Activated CD4-positive, alpha-beta T cell treated with anti-CD3 and anti-CD28 coated beads for 36 hours (primary cell): ENCODE data around the gene TANK. TPM values are rescaled to one million over a fixed set of nuclear protein-coding genes. Genes with fewer than 3 reads are reported as not detected.
"Not testable (repeated sequence)": the region's sequence is repeated elsewhere in the genome, so short reads cannot be mapped to it uniquely, and the experiment has no call there.

Experiments
- ATAC-seq: fragments of 200-7000 bp; cut with Tn5 transposase; one replicate; pipeline ENCODE4 v1.10.0; 2021; ENCODE audit warnings: mild to moderate bottlenecking, moderate library complexity
- CTCF ChIA-PET: fragments of 350-600 bp; sonication (Branson Sonifier 250); formaldehyde crosslinking; loops from one replicate; lab custom pipeline; 2021; ENCODE audit warnings: antibody characterized with exemption; lab: Charles Lee
- POLR2A ChIA-PET: fragments of 350-600 bp; sonication (Branson Sonifier 250); formaldehyde crosslinking; loops from one replicate; lab custom pipeline; 2021; ENCODE audit warnings: antibody characterized with exemption, inconsistent platforms; lab: Charles Lee
- DNase-seq: peaks from one replicate; pipeline ENCODE4 v3.0.0-alpha.2; 2020
- H3K27ac Mint-ChIP-seq: one replicate; pipeline ENCODE4 v1.8.0; 2021; ENCODE audit warnings: mixed read lengths
- H3K27me3 Mint-ChIP-seq: one replicate; pipeline ENCODE4 v1.8.0; 2021; ENCODE audit warnings: mixed read lengths
- H3K36me3 Mint-ChIP-seq: one replicate; pipeline ENCODE4 v1.8.0; 2021; ENCODE audit warnings: low read depth, mixed read lengths
- H3K4me1 Mint-ChIP-seq: one replicate; pipeline ENCODE4 v1.8.0; 2021; ENCODE audit warnings: mixed read lengths
- H3K4me3 Mint-ChIP-seq: one replicate; pipeline ENCODE4 v1.8.0; 2021; ENCODE audit warnings: mild to moderate bottlenecking, moderate library complexity, mixed read lengths
- H3K9me3 Mint-ChIP-seq: one replicate; pipeline ENCODE4 v1.8.0; 2021; ENCODE audit warnings: low read depth, mixed read lengths
- intact Hi-C, 2 experiments: fragments of 100-400 bp; cut with DNase I in 1 of 2; cut with micrococcal nuclease in 1 of 2; formaldehyde crosslinking; loops; one replicate each; pipeline versions ENCODE4 v1.14.2 to v1.15.1; 2022 to 2024; cut with DNase I, micrococcal nuclease
- total RNA-seq, 2 experiments: library from RNA; stranded (reverse); gene quantifications; one replicate each; pipeline ENCODE4 v1.2.3, GENCODE V29; 2021

The TANK gene
- total RNA-seq, 2 experiments from 2014 or later, result 54.6 to 59.7 TPM

DNA sequence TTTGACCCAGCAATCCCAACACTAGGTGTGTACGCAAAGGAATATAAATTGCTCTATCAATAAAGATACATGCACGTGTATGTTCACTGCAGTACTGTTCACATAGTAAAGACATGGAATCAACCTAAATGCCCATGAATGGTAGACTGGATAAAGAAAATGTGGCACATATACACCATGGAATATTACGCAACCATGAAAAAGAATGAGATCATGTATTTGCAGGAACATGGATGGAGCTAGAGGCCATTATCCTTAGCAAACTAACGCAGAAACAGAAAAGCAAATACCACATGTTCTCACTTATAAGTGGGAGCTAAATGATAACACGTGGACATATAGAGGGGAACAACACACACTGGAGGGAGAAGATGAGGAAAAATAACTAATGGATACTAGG, 27.8 kb upstream of the TANK start:
- H3K9me3 Mint-ChIP-seq, H3K27ac Mint-ChIP-seq, POLR2A ChIA-PET, DNase-seq, H3K27me3 Mint-ChIP-seq, H3K36me3 Mint-ChIP-seq, ATAC-seq, H3K4me3 Mint-ChIP-seq: not testable (repeated sequence)
- H3K4me1 Mint-ChIP-seq, result peaks cover 41% of the 10 kb centered on the region
- intact Hi-C loops, result loop anchor here in 1 of 2 experiments (10.0 kb wide), 2 partner anchors 728 to 1182 kb away; partner anchors contain the start of gene IFIH1
- CTCF ChIA-PET, result interaction anchor here (0.6 to 1.1 kb wide), 2 partner anchors 13 to 102 kb away, joined by 3 to 5 read pairs; no protein-coding TSS in a partner anchor

DNA sequence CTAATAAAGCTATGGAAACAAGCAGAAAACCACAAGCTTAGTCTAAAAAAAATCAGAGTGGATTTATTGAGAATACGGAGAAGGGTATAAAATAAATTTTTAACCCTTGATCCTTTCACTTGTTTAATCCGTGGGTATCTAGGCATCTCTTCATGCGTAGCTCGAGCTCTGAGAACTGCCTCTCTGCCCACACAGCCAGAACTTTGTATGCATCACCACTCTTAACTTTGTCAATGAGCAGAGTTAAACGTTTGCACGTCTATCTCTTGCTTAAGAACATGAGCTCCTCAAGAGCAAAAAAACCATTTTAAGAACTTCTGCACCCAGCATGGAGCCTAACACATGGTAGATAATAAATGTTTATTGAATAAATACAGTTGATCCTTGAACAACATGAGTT, 26.9 kb upstream of the TANK start:
- Mint-ChIP-seq H3K9me3 (peaks cover 3% of the 10 kb centered on the region), H3K27me3 (peaks cover 3% of the 10 kb centered on the region), H3K4me1 (peaks cover 42% of the 10 kb centered on the region), H3K4me3 (no peak overlapping the region), H3K36me3 (peaks cover 2% of the 10 kb centered on the region), H3K27ac (no peak overlapping the region)
- CTCF ChIA-PET, result interaction anchor here (0.8 to 1.0 kb wide), 2 partner anchors 70 to 809 kb away, joined by 3 to 4 read pairs; no protein-coding TSS in a partner anchor
- DNase-seq, result no peak
- POLR2A ChIA-PET, result interaction anchor here (0.6 to 0.7 kb wide), 2 partner anchors 16 to 147 kb away, joined by 3 to 7 read pairs; no protein-coding TSS in a partner anchor
- intact Hi-C loops, result loop anchor here in 1 of 2 experiments (10.0 kb wide), 2 partner anchors 729 to 1181 kb away; partner anchors contain the start of gene IFIH1
- ATAC-seq, result no peak

DNA sequence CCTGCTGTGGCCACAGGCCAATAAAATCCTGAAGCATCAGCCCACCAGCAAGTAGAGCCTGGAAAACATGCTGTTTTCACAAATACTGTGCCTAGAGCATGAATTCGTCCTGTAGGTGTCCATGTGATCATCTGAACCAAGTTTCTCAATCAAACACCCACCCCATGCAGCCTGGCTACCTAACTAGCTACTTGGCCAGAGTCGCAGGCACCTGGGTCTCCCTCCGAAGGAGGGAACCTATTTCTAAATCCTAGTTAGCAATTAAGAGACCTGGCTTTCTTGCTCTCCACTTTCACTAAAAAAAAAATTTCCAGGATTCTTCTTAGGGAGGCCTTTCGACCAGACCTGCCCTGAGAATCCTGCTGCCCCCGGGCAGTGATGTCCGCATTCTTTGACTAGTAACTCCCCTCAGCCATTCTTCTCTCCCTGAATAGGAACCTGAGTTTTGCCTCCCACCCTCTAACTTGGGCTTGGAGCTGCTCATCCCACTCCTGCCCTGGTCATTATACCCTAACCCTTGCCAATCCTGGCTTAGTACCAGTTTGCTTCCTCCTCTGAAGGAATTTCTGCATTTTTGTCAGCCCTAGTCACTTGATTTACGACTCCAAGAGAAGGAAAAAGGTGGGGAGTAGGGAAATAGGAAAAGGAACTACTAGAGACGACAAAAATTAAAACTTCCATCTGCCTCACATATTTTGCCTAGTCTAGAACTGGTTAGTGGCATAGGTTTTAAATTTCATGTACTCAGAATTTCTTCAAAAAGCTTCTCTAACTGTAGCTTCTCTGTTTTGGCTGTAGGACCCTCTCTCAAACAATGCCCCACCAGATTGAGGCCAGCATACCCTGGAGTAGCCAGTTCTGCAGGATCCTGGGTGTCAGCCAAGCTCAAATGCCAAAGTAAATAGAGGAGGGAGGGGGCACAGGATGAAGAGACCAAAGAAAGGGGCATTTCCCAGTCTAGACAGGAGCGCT, 25.4 kb upstream of the TANK start:
- peak overlapping the region; percentile 22 for H3K4me3 Mint-ChIP-seq
- POLR2A ChIA-PET, result interaction anchor here (0.7 kb wide), 1 partner anchor 704 kb away, joined by 5 read pairs; no protein-coding TSS in a partner anchor
- no peak for DNase-seq

DNA sequence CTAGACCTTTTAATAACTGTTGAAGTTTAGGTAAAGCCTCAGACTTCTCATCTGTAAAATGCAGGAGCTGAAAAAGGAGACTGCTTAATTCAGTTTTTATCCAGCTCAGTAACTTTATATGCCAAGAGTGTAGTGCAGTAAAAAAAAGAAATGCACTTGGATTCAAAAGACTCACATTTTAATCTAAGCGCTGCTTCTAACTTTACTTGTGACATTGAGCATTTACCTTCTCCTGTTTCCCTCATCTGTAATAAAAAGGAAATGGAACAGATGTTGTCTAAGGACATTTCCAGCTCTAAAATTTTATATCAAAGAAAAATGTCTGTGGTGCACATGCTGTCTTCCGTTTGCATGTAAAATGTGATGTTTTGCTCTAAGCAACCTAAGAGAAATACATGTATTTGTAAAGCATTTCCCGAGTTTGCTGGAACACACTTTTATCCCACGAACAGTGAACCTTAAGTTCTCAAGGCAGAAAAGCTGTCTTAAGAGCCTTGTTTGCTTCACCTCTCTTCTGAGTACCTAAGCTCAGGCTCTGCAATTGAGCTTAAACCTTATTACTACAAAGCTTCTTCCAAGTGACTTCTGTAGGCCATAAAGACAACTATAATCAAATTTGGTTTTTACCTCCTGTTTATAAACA, 24.2 kb upstream of the TANK start:
- ChIA-PET CTCF (interaction anchor here (0.9 to 2.2 kb wide), 12 partner anchors 9 to 141 kb away, joined by 3 to 8 read pairs (median 4); no protein-coding TSS in a partner anchor), POLR2A (interaction anchor here (0.6 to 0.8 kb wide), 3 partner anchors 31 to 651 kb away, joined by 3 to 8 read pairs (median 4); no protein-coding TSS in a partner anchor)
- intact Hi-C loops, result loop anchor here (1.0 to 10.0 kb wide), 7 partner anchors 24 to 1179 kb away; partner anchors contain the start of genes TANK (in 2 of the 2) and IFIH1 (in 1 of the 2)
- DNase-seq (no peak), ATAC-seq (no peak)
- H3K4me3 Mint-ChIP-seq, result peak overlapping the region; percentile 83
- H3K27ac Mint-ChIP-seq, result peak overlapping the region; percentile 98
- H3K4me1 Mint-ChIP-seq, result peaks cover 45% of the 10 kb centered on the region
- no peaks in the 10 kb centered on the region for H3K27me3 Mint-ChIP-seq
- H3K9me3 Mint-ChIP-seq, result peaks cover 3% of the 10 kb centered on the region
- peaks cover 3% of the 10 kb centered on the region for H3K36me3 Mint-ChIP-seq

More for the DNA sequence above, 25.4 kb upstream of the TANK start:
- H3K27me3 Mint-ChIP-seq, result no peaks in the 10 kb centered on the region
- ATAC-seq, result no peak
- peak overlapping the region; percentile 81 for H3K27ac Mint-ChIP-seq
- peaks cover 3% of the 10 kb centered on the region for H3K9me3 Mint-ChIP-seq
- peaks cover 41% of the 10 kb centered on the region for H3K4me1 Mint-ChIP-seq
- H3K36me3 Mint-ChIP-seq, result peaks cover 2% of the 10 kb centered on the region
- intact Hi-C loops, result loop anchor here (1.0 to 10.0 kb wide), 6 partner anchors 9 to 1180 kb away; partner anchors contain the start of gene IFIH1 (in 1 of the 2)
- CTCF ChIA-PET, result interaction anchor here (0.6 to 2.2 kb wide), 10 partner anchors 7 to 140 kb away, joined by 3 to 8 read pairs (median 4); no protein-coding TSS in a partner anchor

DNA sequence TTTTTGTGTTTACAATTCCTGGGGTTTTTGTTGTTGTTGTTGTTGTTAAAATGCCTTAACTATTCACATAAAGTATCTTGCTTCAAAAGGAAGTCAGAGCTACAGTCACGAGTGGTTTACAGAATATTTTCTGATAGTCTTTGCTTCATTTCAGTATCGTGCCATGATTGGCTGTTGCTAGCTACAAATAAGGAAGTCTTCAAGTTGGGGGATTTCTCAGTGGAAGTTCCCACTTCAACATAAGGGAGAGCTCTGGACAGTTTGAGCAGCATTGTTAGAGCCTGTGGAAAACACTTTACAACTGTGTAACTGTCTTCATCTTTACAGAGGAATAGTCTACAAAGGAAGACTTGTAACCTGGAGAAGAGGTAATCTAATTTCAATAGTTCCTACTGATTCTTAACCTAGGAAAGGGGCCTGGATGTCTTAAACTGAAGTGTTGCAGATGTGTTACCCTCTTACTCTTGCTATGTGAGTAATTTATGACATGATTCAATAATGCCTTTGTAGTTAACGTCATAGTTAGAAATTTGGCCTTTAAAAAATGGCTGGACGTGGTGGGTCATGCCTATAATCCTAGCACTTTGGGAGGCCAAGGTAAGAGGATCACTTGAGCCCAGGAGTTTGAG, 23.4 kb upstream of the TANK start:
- ATAC-seq, result peak; percentile 82
- H3K9me3 Mint-ChIP-seq, result peaks cover 8% of the 10 kb centered on the region
- ChIA-PET CTCF (interaction anchor here (0.9 to 2.2 kb wide), 9 partner anchors 13 to 142 kb away, joined by 3 to 8 read pairs (median 4); no protein-coding TSS in a partner anchor), POLR2A (interaction anchor here (0.6 to 0.8 kb wide), 2 partner anchors 30 to 37 kb away, joined by 3 to 4 read pairs; no protein-coding TSS in a partner anchor)
- no peaks in the 10 kb centered on the region for H3K27me3 Mint-ChIP-seq
- H3K4me3 Mint-ChIP-seq, result peak overlapping the region; percentile 83
- H3K27ac Mint-ChIP-seq, result peak overlapping the region; percentile 98
- peak; percentile 30 for DNase-seq
- H3K36me3 Mint-ChIP-seq, result peaks cover 11% of the 10 kb centered on the region
- intact Hi-C loops, result loop anchor here (1.0 to 10.0 kb wide), 7 partner anchors 23 to 1178 kb away; partner anchors contain the start of genes TANK (in 2 of the 2) and IFIH1 (in 1 of the 2)
- peaks cover 52% of the 10 kb centered on the region for H3K4me1 Mint-ChIP-seq

DNA sequence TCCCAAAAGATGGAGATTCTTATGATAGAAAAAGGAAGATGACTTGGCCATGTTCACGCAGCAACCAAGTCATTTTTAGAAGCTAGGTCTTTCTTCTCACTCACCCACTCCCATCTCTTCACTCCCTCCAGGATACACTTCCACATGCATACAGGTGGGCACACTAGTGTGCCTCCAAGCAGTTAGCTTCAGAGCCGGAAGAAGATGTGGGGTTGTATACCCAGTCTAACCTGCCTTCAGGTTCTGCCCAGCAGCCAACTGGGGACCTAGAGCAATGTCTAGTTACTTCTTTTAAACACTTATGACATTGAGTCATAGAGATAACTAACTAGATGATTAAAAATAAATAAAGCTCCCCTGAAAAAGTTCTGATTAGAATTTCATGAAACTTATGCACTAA, 21.8 kb upstream of the TANK start:
- ChIA-PET POLR2A (interaction anchor here (0.5 to 0.6 kb wide), 2 partner anchors 23 to 248 kb away, joined by 3 to 5 read pairs; no protein-coding TSS in a partner anchor), CTCF (interaction anchor here (1.2 to 1.5 kb wide), 4 partner anchors 30 to 74 kb away, joined by 3 to 8 read pairs (median 4); no protein-coding TSS in a partner anchor)
- peaks cover 19% of the 10 kb centered on the region for H3K36me3 Mint-ChIP-seq
- H3K27me3 Mint-ChIP-seq, result no peaks in the 10 kb centered on the region
- H3K4me1 Mint-ChIP-seq, result peaks cover 68% of the 10 kb centered on the region
- peak overlapping the region; percentile 83 for H3K4me3 Mint-ChIP-seq
- H3K9me3 Mint-ChIP-seq, result peaks cover 8% of the 10 kb centered on the region
- intact Hi-C loops, result loop anchor here (1.0 to 10.0 kb wide), 5 partner anchors 34 to 1176 kb away; partner anchors contain the start of genes IFIH1 (in 1 of the 2) and PSMD14 (in 1 of the 2)
- peak overlapping the region; percentile 90 for H3K27ac Mint-ChIP-seq
- ATAC-seq, result no peak
- DNase-seq, result peak; percentile 44

DNA sequence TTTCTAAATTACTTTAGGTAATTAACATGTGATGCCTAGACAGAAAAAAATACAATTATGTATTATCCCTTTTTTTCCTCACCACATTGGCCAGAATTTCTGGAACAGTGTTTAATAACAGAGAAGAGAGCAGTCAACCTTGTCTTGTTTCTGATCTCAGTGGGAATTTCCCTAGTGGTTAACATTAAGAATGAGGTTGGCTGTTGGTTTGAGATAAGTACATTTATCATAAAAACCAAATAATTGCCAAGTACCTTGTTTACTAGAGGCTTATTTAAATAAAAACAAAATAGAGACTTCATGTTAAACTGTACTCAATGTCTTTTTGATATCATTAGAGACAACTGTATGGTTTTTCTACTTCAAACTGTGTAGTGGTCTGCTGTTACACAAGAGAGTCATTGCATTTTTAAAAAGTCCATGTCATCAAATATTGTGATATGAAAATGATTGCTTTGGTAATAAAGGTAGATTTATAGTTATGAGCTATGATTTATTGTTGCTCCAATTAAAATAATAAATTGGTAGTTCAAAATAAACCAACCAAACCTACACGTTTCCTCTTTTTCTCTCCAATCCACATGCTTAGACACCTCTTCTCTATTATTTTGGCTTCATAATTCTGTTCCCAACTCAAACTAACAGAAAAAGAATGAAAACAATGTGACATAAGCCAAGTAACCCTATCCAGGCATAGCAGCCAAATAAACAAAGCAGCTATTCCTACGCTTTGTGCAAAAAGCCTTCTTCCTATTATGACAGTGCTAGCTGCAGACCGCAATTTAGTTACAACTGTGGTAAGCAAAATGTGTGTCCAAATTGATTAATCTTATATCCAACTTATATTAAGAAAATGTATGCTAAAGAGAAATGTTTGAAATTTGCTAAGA, 20.9 kb upstream of the TANK start:
- POLR2A ChIA-PET, result no interaction called here
- ATAC-seq (peak; percentile 15), DNase-seq (no peak)
- H3K9me3 Mint-ChIP-seq, result peaks cover 10% of the 10 kb centered on the region
- peaks cover 25% of the 10 kb centered on the region for H3K36me3 Mint-ChIP-seq
- CTCF ChIA-PET, result interaction anchor here (0.6 to 1.5 kb wide), 9 partner anchors 17 to 84 kb away, joined by 3 to 8 read pairs (median 3); no protein-coding TSS in a partner anchor
- H3K4me1 Mint-ChIP-seq, result peaks cover 77% of the 10 kb centered on the region
- H3K27me3 Mint-ChIP-seq, result no peaks in the 10 kb centered on the region
- H3K27ac Mint-ChIP-seq, result peak overlapping the region; percentile 90
- peak overlapping the region; percentile 83 for H3K4me3 Mint-ChIP-seq
- intact Hi-C loops, result loop anchor here (1.0 to 10.0 kb wide), 6 partner anchors 27 to 1175 kb away; partner anchors contain the start of gene IFIH1 (in 1 of the 2)

DNA sequence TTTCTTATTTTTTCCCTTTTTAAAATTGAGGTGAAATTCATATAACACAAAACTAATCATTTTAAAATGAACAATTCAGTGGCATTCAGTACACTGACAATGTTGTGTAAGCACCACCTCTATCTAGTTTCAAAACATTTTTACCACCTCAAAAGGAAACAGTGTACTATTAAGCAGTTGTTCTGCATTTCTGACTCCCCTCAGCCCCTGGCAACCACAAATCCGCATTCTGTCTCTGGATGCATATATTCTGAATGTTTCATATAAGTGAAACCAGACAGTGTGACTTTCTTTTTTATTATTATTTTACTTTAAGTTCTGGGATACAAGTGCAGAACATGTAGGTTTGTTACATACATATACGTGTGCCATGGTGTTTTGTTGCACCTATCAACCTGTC, 19.2 kb upstream of the TANK start:
- ATAC-seq (peak; percentile 31), DNase-seq (peak; percentile 71)
- intact Hi-C loops, result no loop called here
- POLR2A ChIA-PET, result interaction anchor here (0.6 kb wide), 1 partner anchor 21 kb away, joined by 3 read pairs; no protein-coding TSS in a partner anchor
- CTCF ChIA-PET, result interaction anchor here (1.1 kb wide), 1 partner anchor 16 kb away, joined by 3 read pairs; no protein-coding TSS in a partner anchor
- Mint-ChIP-seq H3K27me3 (no peaks in the 10 kb centered on the region), H3K27ac (peak overlapping the region; percentile 74), H3K4me1 (peaks cover 80% of the 10 kb centered on the region), H3K9me3 (peaks cover 16% of the 10 kb centered on the region), H3K4me3 (peak overlapping the region; percentile 35), H3K36me3 (peaks cover 34% of the 10 kb centered on the region)

DNA sequence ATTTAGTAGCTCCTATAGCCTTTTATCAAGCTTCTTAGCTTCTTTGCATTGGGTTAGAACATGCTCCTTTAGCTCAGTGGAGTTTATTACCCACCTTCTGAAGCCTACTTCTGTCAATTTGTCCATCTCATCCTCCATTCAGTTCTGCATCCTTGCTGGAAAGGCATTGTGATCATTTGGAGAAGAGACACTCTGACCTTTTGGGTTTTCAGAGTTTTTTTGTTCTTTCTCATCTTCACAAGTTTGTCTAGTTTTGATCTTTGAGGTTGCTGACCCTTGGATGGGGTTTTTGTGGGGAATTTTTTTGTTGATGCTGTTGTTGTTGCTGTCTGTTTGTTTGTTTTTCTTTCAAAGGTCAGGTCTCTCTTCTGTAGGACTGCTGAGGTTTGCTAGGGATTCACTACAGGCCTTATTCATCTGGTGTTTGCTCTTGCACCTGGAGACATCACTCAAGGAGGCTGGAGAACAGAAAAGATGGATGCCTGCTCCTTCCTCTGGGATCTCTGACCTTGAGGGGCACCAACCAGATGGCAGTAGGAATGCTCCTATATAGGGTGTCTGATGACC, 13.9 kb upstream of the TANK start:
- intact Hi-C loops, result no loop called here
- Mint-ChIP-seq H3K4me3 (no peak overlapping the region), H3K9me3 (peaks cover 37% of the 10 kb centered on the region), H3K36me3 (peaks cover 70% of the 10 kb centered on the region), H3K27me3 (no peaks in the 10 kb centered on the region), H3K27ac (no peak overlapping the region), H3K4me1 (peaks cover 55% of the 10 kb centered on the region)
- DNase-seq (no peak), ATAC-seq (no peak)
- ChIA-PET POLR2A (no interaction called here), CTCF (no interaction called here)
